OCI-LY3 (cell line): ENCODE results near the gene BAX.

Source experiments
- EZH2phosphoT487 ChIP-seq: fragments of 200-600 bp; shearing (Covaris generic); IDR thresholded peaks from 2 replicates; pipeline ENCODE4 v1.6.1; 2018; ENCODE audit warnings: antibody characterized with exemption, mixed run types, low read depth
- TF ChIP-seq, protein P1 (sequence below): fragments of 200-600, 300-600 bp; sonication (generic); IDR thresholded peaks from 2 replicates; pipeline ENCODE4 v1.5.1; 2014; ENCODE audit warnings: antibody characterized with exemption, low read length, low read depth

DNA sequence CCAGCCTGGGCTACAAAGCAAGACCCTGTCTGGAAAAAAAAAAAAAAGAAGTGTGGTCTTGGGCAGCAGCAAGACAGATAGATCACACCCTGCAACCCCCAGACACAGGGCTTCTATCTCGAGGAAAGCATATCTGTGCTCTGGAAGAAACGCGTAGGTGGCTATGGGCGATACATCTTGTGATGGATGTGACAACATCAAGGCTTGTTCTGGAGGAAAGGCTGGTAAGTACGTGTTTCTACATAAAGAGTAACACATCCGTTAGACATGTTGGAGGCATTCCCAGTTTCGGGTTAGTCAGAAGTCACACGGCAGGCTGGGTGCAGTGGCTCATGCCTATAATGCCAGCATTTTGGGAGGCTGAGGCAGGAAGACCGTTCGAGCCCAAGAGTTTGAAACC is 27.8 kb upstream of the BAX start:
- TF ChIP-seq, protein P1, sequence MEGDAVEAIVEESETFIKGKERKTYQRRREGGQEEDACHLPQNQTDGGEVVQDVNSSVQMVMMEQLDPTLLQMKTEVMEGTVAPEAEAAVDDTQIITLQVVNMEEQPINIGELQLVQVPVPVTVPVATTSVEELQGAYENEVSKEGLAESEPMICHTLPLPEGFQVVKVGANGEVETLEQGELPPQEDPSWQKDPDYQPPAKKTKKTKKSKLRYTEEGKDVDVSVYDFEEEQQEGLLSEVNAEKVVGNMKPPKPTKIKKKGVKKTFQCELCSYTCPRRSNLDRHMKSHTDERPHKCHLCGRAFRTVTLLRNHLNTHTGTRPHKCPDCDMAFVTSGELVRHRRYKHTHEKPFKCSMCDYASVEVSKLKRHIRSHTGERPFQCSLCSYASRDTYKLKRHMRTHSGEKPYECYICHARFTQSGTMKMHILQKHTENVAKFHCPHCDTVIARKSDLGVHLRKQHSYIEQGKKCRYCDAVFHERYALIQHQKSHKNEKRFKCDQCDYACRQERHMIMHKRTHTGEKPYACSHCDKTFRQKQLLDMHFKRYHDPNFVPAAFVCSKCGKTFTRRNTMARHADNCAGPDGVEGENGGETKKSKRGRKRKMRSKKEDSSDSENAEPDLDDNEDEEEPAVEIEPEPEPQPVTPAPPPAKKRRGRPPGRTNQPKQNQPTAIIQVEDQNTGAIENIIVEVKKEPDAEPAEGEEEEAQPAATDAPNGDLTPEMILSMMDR = no peak
- no peak for TF ChIP-seq EZH2phosphoT487
